GM23338 (cell line): ENCODE results near the gene SOHLH1. TPM values are rescaled to one million over a fixed set of nuclear protein-coding genes. Genes with fewer than 3 reads are reported as not detected.

Experiments used
- ATAC-seq: fragments of 200-7000 bp; cut with Tn5 transposase; 3 replicates; pipeline ENCODE4 v1.9.1; 2020
- DNase-seq: peaks from one replicate; pipeline ENCODE4 v3.0.0-alpha.2; 2015; ENCODE audit warnings: low spot score
- H2AFZ ChIP-seq: fragments of 200-600 bp; sonication (generic); 2 replicates; pipeline ENCODE4 v1.8.0; 2016; ENCODE audit warnings: antibody characterized with exemption, mild to moderate bottlenecking, moderate library complexity
- H3F3A ChIP-seq: fragments of 200-600 bp; sonication (generic); replicated peaks from 2 replicates; pipeline ENCODE4 v1.8.0; 2017; ENCODE audit warnings: antibody characterized with exemption, mixed run types, low read depth
- H3K27ac ChIP-seq: fragments of 200-600 bp; sonication (generic); 2 replicates; pipeline ENCODE4 v1.6.1; 2016; ENCODE audit warnings: low read depth
- H3K27me3 ChIP-seq: fragments of 200-600 bp; sonication (generic); 2 replicates; pipeline ENCODE4 v1.8.0; 2016; ENCODE audit warnings: mild to moderate bottlenecking, mixed run types, moderate library complexity; ENCODE audit not compliant: insufficient read depth
- H3K36me3 ChIP-seq: fragments of 200-600 bp; sonication (generic); 2 replicates; pipeline ENCODE4 v1.8.0; 2016; ENCODE audit warnings: mild to moderate bottlenecking; ENCODE audit not compliant: insufficient read depth
- H3K4me1 ChIP-seq: fragments of 200-600 bp; sonication (generic); 2 replicates; pipeline ENCODE4 v1.8.0; 2016; ENCODE audit warnings: mild to moderate bottlenecking, moderate library complexity; ENCODE audit not compliant: insufficient read depth
- H3K4me2 ChIP-seq: fragments of 200-600 bp; sonication (generic); 2 replicates; pipeline ENCODE4 v1.7.1; 2017; ENCODE audit warnings: mixed run types
- H3K4me3 ChIP-seq: fragments of 200-600 bp; sonication (generic); 2 replicates; pipeline ENCODE4 v1.6.1; 2016; ENCODE audit warnings: mixed run types
- H3K79me2 ChIP-seq: fragments of 200-600 bp; sonication (generic); replicated peaks from 2 replicates; pipeline ENCODE4 v1.8.0; 2017; ENCODE audit warnings: mild to moderate bottlenecking; ENCODE audit not compliant: insufficient read depth
- H3K9me2 ChIP-seq: fragments of 200-600 bp; sonication (generic); 2 replicates; pipeline ENCODE4 v1.8.0; 2017; ENCODE audit not compliant: insufficient read depth
- H4K20me1 ChIP-seq: fragments of 200-600 bp; sonication (generic); replicated peaks from 2 replicates; pipeline ENCODE4 v1.8.0; 2017; ENCODE audit warnings: mild to moderate bottlenecking; ENCODE audit not compliant: insufficient read depth
- H3K27ac Mint-ChIP-seq: 2 replicates; pipeline ENCODE4 v1.8.0; 2020; ENCODE audit warnings: inconsistent platforms, mild to moderate bottlenecking, moderate library complexity, mixed read lengths
- H3K27me3 Mint-ChIP-seq: 3 replicates; pipeline ENCODE4 v1.8.0; 2022; ENCODE audit warnings: low read depth, mild to moderate bottlenecking, moderate library complexity, mixed read lengths, inconsistent platforms; ENCODE audit not compliant: insufficient read depth, poor library complexity
- H3K36me3 Mint-ChIP-seq: 3 replicates; pipeline ENCODE4 v1.8.0; 2021; ENCODE audit warnings: low read depth, mild to moderate bottlenecking, inconsistent platforms, moderate library complexity, mixed read lengths
- H3K4me1 Mint-ChIP-seq: 3 replicates; pipeline ENCODE4 v1.8.0; 2020; ENCODE audit warnings: mild to moderate bottlenecking, inconsistent platforms, mixed read lengths
- H3K4me3 Mint-ChIP-seq: 3 replicates; pipeline ENCODE4 v1.8.0; 2021; ENCODE audit warnings: moderate library complexity, mild to moderate bottlenecking, inconsistent platforms, mixed read lengths
- H3K9me3 Mint-ChIP-seq: 3 replicates; pipeline ENCODE4 v1.8.0; 2020; ENCODE audit warnings: moderate library complexity, mild to moderate bottlenecking, inconsistent platforms, mixed read lengths
- CREB1 ChIP-seq: fragments of 250-450 bp; sonication (Bioruptor Pico); IDR thresholded peaks from 2 replicates; pipeline ENCODE4 v1.5.0; 2020; ENCODE audit warnings: low read depth, mild to moderate bottlenecking, moderate library complexity
- EZH2 ChIP-seq: fragments of 200-600 bp; sonication (generic); IDR thresholded peaks from one replicate; pipeline ENCODE4 v1.8.0; 2017; ENCODE audit warnings: antibody characterized with exemption, mild to moderate bottlenecking, low read depth; ENCODE audit not compliant: unreplicated experiment
- NANOG ChIP-seq: IDR thresholded peaks from 2 replicates; pipeline ENCODE4 v1.6.1; 2016; ENCODE audit warnings: antibody characterized with exemption, borderline replicate concordance
- POLR2AphosphoS5 ChIP-seq: IDR thresholded peaks from 2 replicates; pipeline ENCODE4 v1.6.1; 2016; ENCODE audit warnings: antibody characterized with exemption, low read depth
- STAT1 ChIP-seq: IDR thresholded peaks from one replicate; pipeline ENCODE4 v1.6.1; 2016; ENCODE audit warnings: antibody characterized with exemption; ENCODE audit not compliant: unreplicated experiment
- ZNF462 ChIP-seq: fragments of 250-450 bp; sonication (Bioruptor Pico); IDR thresholded peaks from 2 replicates; pipeline ENCODE4 v1.5.0; 2020; ENCODE audit warnings: mild to moderate bottlenecking, moderate library complexity
- polyA plus RNA-seq: library from polyadenylated mRNA; unstranded; fragments of >200 nt; fragmentation: Nextera tagmentation; extraction: Ambion mirVana; gene quantifications from 2 replicates; pipeline ENCODE4 v1.2.1, GENCODE V29; 2016
- total RNA-seq: library from RNA; depleted of rRNA; stranded (reverse); fragments of >200 nt; shearing (Covaris generic); gene quantifications from 2 replicates; pipeline ENCODE4 v1.2.3, GENCODE V29; 2014
- TF ChIP-seq, protein P1 (sequence below), 2 experiments: fragments of 200-600 bp in 1 of 2; sonication (generic) in 1 of 2; conservative IDR thresholded peaks; 2 replicates each; pipeline versions ENCODE4 v1.5.1 to v1.6.1; 2016 to 2017; ENCODE audit warnings: antibody characterized with exemption in 2 of 2, low read depth in 2 of 2, mild to moderate bottlenecking in 2 of 2, moderate library complexity in 1 of 2

The SOHLH1 gene
- total and polyA plus RNA-seq, 2 experiments from 2014 or later = 0.21 TPM; not detected in 1

GRCh38 chr9:135729480-135729879, 30.2 kb upstream of the SOHLH1 start (continued):
- no peak for TF ChIP-seq ZNF462 (CRISPR knock-in tag)
- TF ChIP-seq STAT1 = no peak
- TF ChIP-seq EZH2 = no peak
- no peak for TF ChIP-seq NANOG
- TF ChIP-seq POLR2AphosphoS5 = no peak
- TF ChIP-seq, protein P1, sequence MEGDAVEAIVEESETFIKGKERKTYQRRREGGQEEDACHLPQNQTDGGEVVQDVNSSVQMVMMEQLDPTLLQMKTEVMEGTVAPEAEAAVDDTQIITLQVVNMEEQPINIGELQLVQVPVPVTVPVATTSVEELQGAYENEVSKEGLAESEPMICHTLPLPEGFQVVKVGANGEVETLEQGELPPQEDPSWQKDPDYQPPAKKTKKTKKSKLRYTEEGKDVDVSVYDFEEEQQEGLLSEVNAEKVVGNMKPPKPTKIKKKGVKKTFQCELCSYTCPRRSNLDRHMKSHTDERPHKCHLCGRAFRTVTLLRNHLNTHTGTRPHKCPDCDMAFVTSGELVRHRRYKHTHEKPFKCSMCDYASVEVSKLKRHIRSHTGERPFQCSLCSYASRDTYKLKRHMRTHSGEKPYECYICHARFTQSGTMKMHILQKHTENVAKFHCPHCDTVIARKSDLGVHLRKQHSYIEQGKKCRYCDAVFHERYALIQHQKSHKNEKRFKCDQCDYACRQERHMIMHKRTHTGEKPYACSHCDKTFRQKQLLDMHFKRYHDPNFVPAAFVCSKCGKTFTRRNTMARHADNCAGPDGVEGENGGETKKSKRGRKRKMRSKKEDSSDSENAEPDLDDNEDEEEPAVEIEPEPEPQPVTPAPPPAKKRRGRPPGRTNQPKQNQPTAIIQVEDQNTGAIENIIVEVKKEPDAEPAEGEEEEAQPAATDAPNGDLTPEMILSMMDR (conservative IDR thresholded peaks at IDR 0.05; ENCODE audit: low read depth in 2 of 2) = no peak
- TF ChIP-seq CREB1 (CRISPR knock-in tag) = no peak

DNA sequence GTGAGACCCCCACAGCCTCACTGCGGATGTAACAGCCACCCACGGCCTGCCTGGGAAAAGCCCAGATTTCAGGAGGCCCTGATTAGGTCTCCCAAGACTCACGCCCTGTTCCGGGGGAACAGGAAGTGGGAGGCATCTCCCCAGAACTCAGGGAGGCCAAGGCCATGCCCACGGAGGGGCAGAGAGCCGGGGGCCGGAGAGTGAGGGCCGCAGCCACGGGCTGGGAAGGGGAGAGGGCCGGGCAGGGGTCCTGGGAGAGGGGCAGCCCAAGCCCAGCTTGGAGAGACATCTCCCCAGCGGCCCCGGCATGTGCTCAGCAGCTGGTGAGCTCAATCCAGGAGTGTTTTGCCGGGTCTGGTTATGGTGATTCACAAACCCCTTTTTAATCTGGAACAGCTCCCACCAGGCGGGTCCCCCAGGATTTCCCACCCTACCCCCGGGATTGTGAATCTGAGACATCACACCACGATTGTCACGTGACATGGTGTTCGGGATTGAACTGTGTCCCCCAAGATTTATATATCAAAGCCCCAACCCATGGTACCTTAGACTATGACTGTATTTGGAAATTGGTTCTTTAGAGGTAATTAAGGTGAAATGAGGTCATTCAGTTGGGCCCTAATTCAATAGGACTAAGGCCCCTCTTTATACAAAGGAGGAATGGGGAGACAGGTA, 29.3 kb upstream of the SOHLH1 start:
- H3K27ac Mint-ChIP-seq = no peak overlapping the region
- Histone ChIP-seq H2AFZ (no peak overlapping the region), H3K9me2 (no peaks in the 10 kb centered on the region), H3K4me3 (no peak overlapping the region), H3F3A (no peaks in the 10 kb centered on the region), H3K36me3 (no peaks in the 10 kb centered on the region), H3K79me2 (no peaks in the 10 kb centered on the region), H3K4me1 (no peaks in the 10 kb centered on the region), H3K27me3 (no peaks in the 10 kb centered on the region), H3K4me2 (no peak overlapping the region), H3K27ac (no peak overlapping the region), H4K20me1 (no peaks in the 10 kb centered on the region)
- ATAC-seq = no peak
- H3K36me3 Mint-ChIP-seq = peaks cover 5% of the 10 kb centered on the region
- H3K27me3 Mint-ChIP-seq = peaks cover 12% of the 10 kb centered on the region
- no peak overlapping the region for H3K4me3 Mint-ChIP-seq
- peaks cover 20% of the 10 kb centered on the region for H3K9me3 Mint-ChIP-seq
- DNase-seq = no peak
- peaks cover 11% of the 10 kb centered on the region for H3K4me1 Mint-ChIP-seq
- TF ChIP-seq, protein P1 (conservative IDR thresholded peaks at IDR 0.05; ENCODE audit: low read depth in 2 of 2) = no peak
- TF ChIP-seq CREB1 (CRISPR knock-in tag) (no peak), STAT1 (no peak)
